ENCODE measurements around the gene FZD2. TPM values are rescaled to one million over a fixed set of nuclear protein-coding genes. Genes with fewer than 3 reads are reported as not detected.
"Not testable (repeated sequence)": the region's sequence is repeated elsewhere in the genome, so short reads cannot be mapped to it uniquely, and the experiment has no call there.

Gene FZD2
- total and polyA plus RNA-seq, 2 donors: 0.80 to 1.7 TPM

GRCh38 chr17:44590072-44590462 lies 32.8 kb downstream of the FZD2 start:
- DNase-seq (ENCODE audit: low read depth in 6 of 9, low spot score in 9 of 9); H3K9me3 ChIP-seq (ENCODE audit: control insufficient read depth in 2 of 2, insufficient read depth in 1 of 2, low read length in 1 of 2); H3K27ac ChIP-seq (ENCODE audit: low read depth in 1 of 2, low read length in 1 of 2); H3K27me3 ChIP-seq (ENCODE audit: control insufficient read depth in 2 of 2, insufficient read depth in 1 of 2, low read length in 1 of 2); H3K36me3 ChIP-seq (ENCODE audit: control insufficient read depth in 2 of 2, insufficient read depth in 2 of 2, low read length in 1 of 2); H3K4me1 ChIP-seq (ENCODE audit: control insufficient read depth in 2 of 2, insufficient read depth in 2 of 2, low read length in 2 of 2); H3K4me3 ChIP-seq (ENCODE audit: low read length in 2 of 2): not testable (repeated sequence)
- WGBS: 100% methylated on average over 1 of the region's 1 CpG

- 76% methylated on average over 2 of the region's 2 CpGs for WGBS
- not testable (repeated sequence) for DNase-seq (ENCODE audit: low read depth in 6 of 9, low spot score in 9 of 9); H3K27ac ChIP-seq (ENCODE audit: low read depth in 1 of 2, low read length in 1 of 2)
Measured at GRCh38 chr17:44590762-44591161, 33.5 kb downstream of the FZD2 start.

GRCh38 chr17:44591206-44591605 lies 33.9 kb downstream of the FZD2 start:
- Histone ChIP-seq H3K27ac (ENCODE audit: low read depth in 1 of 2, low read length in 1 of 2) (no peak overlapping the region), H3K4me1 (ENCODE audit: control insufficient read depth in 2 of 2, insufficient read depth in 2 of 2, low read length in 2 of 2) (no peaks in the 10 kb centered on the region), H3K9me3 (ENCODE audit: control insufficient read depth in 2 of 2, insufficient read depth in 1 of 2, low read length in 1 of 2) (no peaks in the 10 kb centered on the region), H3K27me3 (ENCODE audit: control insufficient read depth in 2 of 2, insufficient read depth in 1 of 2, low read length in 1 of 2) (peaks cover 0 to 7% of the 10 kb centered on the region in 2 donors), H3K36me3 (ENCODE audit: control insufficient read depth in 2 of 2, insufficient read depth in 2 of 2, low read length in 1 of 2) (no peaks in the 10 kb centered on the region), H3K4me3 (ENCODE audit: low read length in 2 of 2) (no peak overlapping the region)
- WGBS: 86% methylated on average over 4 of the region's 4 CpGs
- no peak for DNase-seq (ENCODE audit: low read depth in 6 of 9, low spot score in 9 of 9)

More at GRCh38 chr17:44590762-44591161, 33.5 kb downstream of the FZD2 start:
- not testable (repeated sequence) for H3K9me3 ChIP-seq (ENCODE audit: control insufficient read depth in 2 of 2, insufficient read depth in 1 of 2, low read length in 1 of 2); H3K4me1 ChIP-seq (ENCODE audit: control insufficient read depth in 2 of 2, insufficient read depth in 2 of 2, low read length in 2 of 2); H3K36me3 ChIP-seq (ENCODE audit: control insufficient read depth in 2 of 2, insufficient read depth in 2 of 2, low read length in 1 of 2); H3K4me3 ChIP-seq (ENCODE audit: low read length in 2 of 2); H3K27me3 ChIP-seq (ENCODE audit: control insufficient read depth in 2 of 2, insufficient read depth in 1 of 2, low read length in 1 of 2)

GRCh38 chr17:44593156-44593555 lies 35.9 kb downstream of the FZD2 start:
- no peak for DNase-seq (ENCODE audit: low read depth in 6 of 9, low spot score in 9 of 9)
- Histone ChIP-seq H3K9me3 (ENCODE audit: control insufficient read depth in 2 of 2, insufficient read depth in 1 of 2, low read length in 1 of 2) (no peaks in the 10 kb centered on the region), H3K36me3 (ENCODE audit: control insufficient read depth in 2 of 2, insufficient read depth in 2 of 2, low read length in 1 of 2) (no peaks in the 10 kb centered on the region), H3K4me1 (ENCODE audit: control insufficient read depth in 2 of 2, insufficient read depth in 2 of 2, low read length in 2 of 2) (no peaks in the 10 kb centered on the region), H3K27me3 (ENCODE audit: control insufficient read depth in 2 of 2, insufficient read depth in 1 of 2, low read length in 1 of 2) (peaks cover 0 to 7% of the 10 kb centered on the region in 2 donors), H3K27ac (ENCODE audit: low read depth in 1 of 2, low read length in 1 of 2) (no peak overlapping the region), H3K4me3 (ENCODE audit: low read length in 2 of 2) (no peak overlapping the region)
- 78% methylated on average over 6 of the region's 6 CpGs for WGBS

GRCh38 chr17:44595216-44595775 lies 38.0 kb downstream of the FZD2 start:
- Histone ChIP-seq H3K4me3 (ENCODE audit: low read length in 2 of 2) (no peak overlapping the region), H3K9me3 (ENCODE audit: control insufficient read depth in 2 of 2, insufficient read depth in 1 of 2, low read length in 1 of 2) (no peaks in the 10 kb centered on the region), H3K4me1 (ENCODE audit: control insufficient read depth in 2 of 2, insufficient read depth in 2 of 2, low read length in 2 of 2) (no peaks in the 10 kb centered on the region), H3K27me3 (ENCODE audit: control insufficient read depth in 2 of 2, insufficient read depth in 1 of 2, low read length in 1 of 2) (peaks cover 0 to 9% of the 10 kb centered on the region in 2 donors), H3K27ac (ENCODE audit: low read depth in 1 of 2, low read length in 1 of 2) (no peak overlapping the region), H3K36me3 (ENCODE audit: control insufficient read depth in 2 of 2, insufficient read depth in 2 of 2, low read length in 1 of 2) (no peaks in the 10 kb centered on the region)
- DNase-seq (ENCODE audit: low read depth in 6 of 9, low spot score in 9 of 9): no peak
- 74% methylated on average over 10 of the region's 10 CpGs for WGBS

- Histone ChIP-seq H3K9me3 (ENCODE audit: control insufficient read depth in 2 of 2, insufficient read depth in 1 of 2, low read length in 1 of 2) (no peaks in the 10 kb centered on the region), H3K27ac (ENCODE audit: low read depth in 1 of 2, low read length in 1 of 2) (no peak overlapping the region), H3K4me1 (ENCODE audit: control insufficient read depth in 2 of 2, insufficient read depth in 2 of 2, low read length in 2 of 2) (no peaks in the 10 kb centered on the region), H3K4me3 (ENCODE audit: low read length in 2 of 2) (no peak overlapping the region), H3K27me3 (ENCODE audit: control insufficient read depth in 2 of 2, insufficient read depth in 1 of 2, low read length in 1 of 2) (peaks cover 0 to 9% of the 10 kb centered on the region in 2 donors), H3K36me3 (ENCODE audit: control insufficient read depth in 2 of 2, insufficient read depth in 2 of 2, low read length in 1 of 2) (no peaks in the 10 kb centered on the region)
- DNase-seq (ENCODE audit: low read depth in 6 of 9, low spot score in 9 of 9): no peak
- WGBS: 94% methylated on average over 5 of the region's 5 CpGs
Measured at GRCh38 chr17:44598329-44598728, 41.0 kb downstream of the FZD2 start.

- no peaks in the 10 kb centered on the region for H3K9me3 ChIP-seq (ENCODE audit: control insufficient read depth in 2 of 2, insufficient read depth in 1 of 2, low read length in 1 of 2)
- no peak overlapping the region for H3K27ac ChIP-seq (ENCODE audit: low read depth in 1 of 2, low read length in 1 of 2)
- H3K4me3 ChIP-seq (ENCODE audit: low read length in 2 of 2): no peak overlapping the region
- H3K27me3 ChIP-seq (ENCODE audit: control insufficient read depth in 2 of 2, insufficient read depth in 1 of 2, low read length in 1 of 2): peaks cover 0 to 7% of the 10 kb centered on the region in 2 donors
- no peaks in the 10 kb centered on the region for H3K36me3 ChIP-seq (ENCODE audit: control insufficient read depth in 2 of 2, insufficient read depth in 2 of 2, low read length in 1 of 2)
- H3K4me1 ChIP-seq (ENCODE audit: control insufficient read depth in 2 of 2, insufficient read depth in 2 of 2, low read length in 2 of 2): no peaks in the 10 kb centered on the region
- DNase-seq (ENCODE audit: low read depth in 6 of 9, low spot score in 9 of 9): no peak
- WGBS: 95% methylated on average over 2 of the region's 2 CpGs
Measured at GRCh38 chr17:44598932-44599297, 41.6 kb downstream of the FZD2 start.

GRCh38 chr17:44599298-44600175 lies 42.3 kb downstream of the FZD2 start:
- no peak overlapping the region for H3K27ac ChIP-seq (ENCODE audit: low read depth in 1 of 2, low read length in 1 of 2)
- WGBS: 92% methylated on average over 9 of the region's 9 CpGs
- no peak for DNase-seq (ENCODE audit: low read depth in 6 of 9, low spot score in 9 of 9)

GRCh38 chr17:44601539-44601938 lies 44.3 kb downstream of the FZD2 start:
- no peaks in the 10 kb centered on the region for H3K36me3 ChIP-seq (ENCODE audit: control insufficient read depth in 2 of 2, insufficient read depth in 2 of 2, low read length in 1 of 2)
- no peak overlapping the region for H3K4me3 ChIP-seq (ENCODE audit: low read length in 2 of 2)
- no peak for DNase-seq (ENCODE audit: low read depth in 6 of 9, low spot score in 9 of 9)
- H3K9me3 ChIP-seq (ENCODE audit: control insufficient read depth in 2 of 2, insufficient read depth in 1 of 2, low read length in 1 of 2): no peaks in the 10 kb centered on the region
- no peak overlapping the region for H3K27ac ChIP-seq (ENCODE audit: low read depth in 1 of 2, low read length in 1 of 2)
- H3K27me3 ChIP-seq (ENCODE audit: control insufficient read depth in 2 of 2, insufficient read depth in 1 of 2, low read length in 1 of 2): peaks cover 0 to 7% of the 10 kb centered on the region in 2 donors
- 58% methylated on average over 15 of the region's 15 CpGs for WGBS
- H3K4me1 ChIP-seq (ENCODE audit: control insufficient read depth in 2 of 2, insufficient read depth in 2 of 2, low read length in 2 of 2): no peaks in the 10 kb centered on the region

More at GRCh38 chr17:44599298-44600175, 42.3 kb downstream of the FZD2 start:
- no peaks in the 10 kb centered on the region for H3K4me1 ChIP-seq (ENCODE audit: control insufficient read depth in 2 of 2, insufficient read depth in 2 of 2, low read length in 2 of 2)
- H3K4me3 ChIP-seq (ENCODE audit: low read length in 2 of 2): no peak overlapping the region
- no peaks in the 10 kb centered on the region for H3K36me3 ChIP-seq (ENCODE audit: control insufficient read depth in 2 of 2, insufficient read depth in 2 of 2, low read length in 1 of 2)
- no peaks in the 10 kb centered on the region for H3K9me3 ChIP-seq (ENCODE audit: control insufficient read depth in 2 of 2, insufficient read depth in 1 of 2, low read length in 1 of 2)
- H3K27me3 ChIP-seq (ENCODE audit: control insufficient read depth in 2 of 2, insufficient read depth in 1 of 2, low read length in 1 of 2): peaks cover 0 to 7% of the 10 kb centered on the region in 2 donors
